Measurements from ENCODE around the gene RNASE12. TPM values are rescaled to one million over a fixed set of nuclear protein-coding genes. Genes with fewer than 3 reads are reported as not detected.

The RNASE12 gene
- total RNA-seq, 1 experiment from 2014 or later: not detected

- Histone ChIP-seq H3K27ac (ENCODE audit: low read depth, low read length) (no peak overlapping the region), H3K9me3 (ENCODE audit: control insufficient read depth in 1 of 2, insufficient read depth in 1 of 2, low read depth in 1 of 2, low read length in 2 of 2) (no peaks in the 10 kb centered on the region), H3K4me2 (ENCODE audit: low read length) (no peak overlapping the region), H4K20me1 (ENCODE audit: insufficient read depth) (no peaks in the 10 kb centered on the region), H3K36me3 (ENCODE audit: control insufficient read depth in 1 of 2, insufficient read depth in 2 of 2, low read length in 2 of 2) (no peaks in the 10 kb centered on the region), H3K27me3 (ENCODE audit: insufficient read depth, low read length) (no peaks in the 10 kb centered on the region), H3K4me1 (ENCODE audit: control insufficient read depth in 1 of 2, insufficient read depth in 2 of 2, low read length in 2 of 2) (peaks cover 1 to 17% of the 10 kb centered on the region in 2 experiments; a peak in 3 of 4 replicates), H3K9ac (ENCODE audit: low read length) (no peak overlapping the region), H2AFZ (ENCODE audit: low read depth, low read length, poor library complexity, severe bottlenecking) (no peak overlapping the region), H3K79me2 (ENCODE audit: insufficient read depth, low read length) (no peaks in the 10 kb centered on the region), H3K9me2 (ENCODE audit: insufficient read depth) (no peaks in the 10 kb centered on the region), H3K4me3 (replicated peaks in 1 of 2; ENCODE audit: low read depth in 1 of 2, low read length in 2 of 2) (no peak overlapping the region)
- ATAC-seq: no peak
- ChIA-PET RAD21 (ENCODE audit: low non-redundant PET in 1 of 2, low total read pairs in 2 of 2, uncharacterized antibody in 2 of 2, unreplicated experiment in 2 of 2) (no interaction called here), CTCF (interaction anchor here (1.4 to 5.6 kb wide), 6 partner anchors 84 to 280 kb away, joined by 3 to 32 read pairs (median 7); partner anchors contain the start of gene PARP2), POLR2A (interaction anchor here (1.0 to 1.4 kb wide), 2 partner anchors 265 to 266 kb away, joined by 4 to 7 read pairs; partner anchors contain the start of gene PARP2)
- intact Hi-C loops (cut with micrococcal nuclease): loop anchor here (5.0 kb wide), 1 partner anchor 140 kb away; the partner anchor contains the start of gene PNP
- DNase-seq (ENCODE audit: low read depth, low spot score): no peak
- TF ChIP-seq ATF3 (IDR thresholded peaks at IDR 0.05) (no peak), CTCF (IDR thresholded peaks at IDR 0.05 in 2 of 3, conservative IDR thresholded peaks at IDR 0.05 in 1 of 3; ENCODE audit: borderline replicate concordance in 1 of 3, insufficient read depth in 1 of 3, low read depth in 2 of 3, low read length in 2 of 3) (no peak), ZFX (IDR thresholded peaks at IDR 0.05) (no peak), CBX3 (IDR thresholded peaks at IDR 0.05; ENCODE audit: low read depth) (no peak), FOSL1 (IDR thresholded peaks at IDR 0.05; ENCODE audit: low read depth) (no peak), YY1 (IDR thresholded peaks at IDR 0.05; ENCODE audit: extremely low read depth, insufficient replicate concordance, low read depth, low read length) (no peak), MAX (IDR thresholded peaks at IDR 0.05) (no peak), EZH2phosphoT487 (IDR thresholded peaks at IDR 0.05; ENCODE audit: borderline replicate concordance) (no peak), ZNF274 (IDR thresholded peaks at IDR 0.05; ENCODE audit: low read depth, low read length) (no peak), EZH2 (IDR thresholded peaks at IDR 0.05) (no peak), CEBPB (IDR thresholded peaks at IDR 0.05; ENCODE audit: low read depth) (no peak), TCF7L2 (IDR thresholded peaks at IDR 0.05; ENCODE audit: borderline replicate concordance, extremely low read depth, insufficient read depth, insufficient read length) (no peak), SP1 (IDR thresholded peaks at IDR 0.05; ENCODE audit: low read depth) (no peak), ELF1 (IDR thresholded peaks at IDR 0.05; ENCODE audit: borderline replicate concordance, low read depth) (no peak), RAD21 (IDR thresholded peaks at IDR 0.05; ENCODE audit: low read depth) (no peak), POLR2A (IDR thresholded peaks at IDR 0.05; ENCODE audit: borderline replicate concordance, extremely low read depth, insufficient read depth, insufficient read length) (no peak), JUND (IDR thresholded peaks at IDR 0.05) (no peak)
- TF ChIP-seq, protein P1, sequence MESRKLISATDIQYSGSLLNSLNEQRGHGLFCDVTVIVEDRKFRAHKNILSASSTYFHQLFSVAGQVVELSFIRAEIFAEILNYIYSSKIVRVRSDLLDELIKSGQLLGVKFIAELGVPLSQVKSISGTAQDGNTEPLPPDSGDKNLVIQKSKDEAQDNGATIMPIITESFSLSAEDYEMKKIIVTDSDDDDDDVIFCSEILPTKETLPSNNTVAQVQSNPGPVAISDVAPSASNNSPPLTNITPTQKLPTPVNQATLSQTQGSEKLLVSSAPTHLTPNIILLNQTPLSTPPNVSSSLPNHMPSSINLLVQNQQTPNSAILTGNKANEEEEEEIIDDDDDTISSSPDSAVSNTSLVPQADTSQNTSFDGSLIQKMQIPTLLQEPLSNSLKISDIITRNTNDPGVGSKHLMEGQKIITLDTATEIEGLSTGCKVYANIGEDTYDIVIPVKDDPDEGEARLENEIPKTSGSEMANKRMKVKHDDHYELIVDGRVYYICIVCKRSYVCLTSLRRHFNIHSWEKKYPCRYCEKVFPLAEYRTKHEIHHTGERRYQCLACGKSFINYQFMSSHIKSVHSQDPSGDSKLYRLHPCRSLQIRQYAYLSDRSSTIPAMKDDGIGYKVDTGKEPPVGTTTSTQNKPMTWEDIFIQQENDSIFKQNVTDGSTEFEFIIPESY (IDR thresholded peaks at IDR 0.05; ENCODE audit: extremely low read depth, insufficient replicate concordance, low read length): no peak
- no TSS peak for BruUV-seq (replicated peaks)
These were observed 16.4 kb upstream of the RNASE12 start for GRCh38 chr14:20607617-20608016.

All from HCT116 (cell line).